HG03558 (cell line): ENCODE results near the gene ESR1.
A peak's percentile ranks its signal among the peaks of the same experiment; 100 is the strongest.

ENCODE experiments used
- ATAC-seq: cut with Tn5 transposase; IDR thresholded peaks from one replicate; pipeline ENCODE4 v1.9.1; 2021; ENCODE audit warnings: moderate number of reproducible peaks; ENCODE audit not compliant: unreplicated experiment; ENCODE audit errors: extremely low read depth

Gene ESR1

DNA sequence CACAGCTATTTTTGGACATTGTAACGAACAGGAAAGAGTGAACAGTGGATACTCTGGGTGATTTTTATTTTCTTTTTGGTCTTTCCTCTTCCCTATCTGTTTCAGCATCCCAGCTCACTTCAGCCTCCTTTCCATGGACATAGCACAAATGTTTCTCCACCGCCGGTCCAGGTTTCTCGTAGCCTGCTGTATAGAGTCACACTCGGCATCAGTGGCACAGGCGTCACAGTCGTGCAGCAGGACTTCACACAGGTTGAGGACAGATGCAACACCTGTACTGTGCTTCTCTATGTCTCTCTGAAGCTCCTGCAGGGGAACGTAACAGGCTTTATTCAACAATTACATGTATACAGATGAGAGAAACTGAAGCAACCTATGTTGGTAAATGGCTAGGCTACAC is 348.3 kb downstream of the ESR1 start:
- no peak for ATAC-seq

DNA sequence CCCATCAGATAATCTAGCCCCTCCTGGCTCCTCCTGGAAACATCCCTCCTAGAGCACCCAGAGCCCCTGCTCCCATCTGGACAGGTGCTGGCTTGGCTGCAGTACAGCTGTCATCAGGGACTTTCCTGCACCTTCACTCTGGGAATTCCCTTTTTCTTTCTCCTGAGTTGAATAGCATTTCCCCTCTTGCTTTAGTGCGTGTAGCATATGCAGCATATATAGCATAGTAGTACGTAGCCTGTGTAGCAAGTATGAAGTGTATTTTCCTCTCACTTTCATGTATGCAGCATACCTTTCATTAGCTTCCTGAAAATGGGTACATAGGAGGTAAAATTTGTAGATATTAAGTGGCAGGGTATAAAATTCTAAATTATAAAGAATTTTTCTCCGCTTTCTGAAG is 352.9 kb downstream of the ESR1 start:
- ATAC-seq, result peak; percentile 95

DNA sequence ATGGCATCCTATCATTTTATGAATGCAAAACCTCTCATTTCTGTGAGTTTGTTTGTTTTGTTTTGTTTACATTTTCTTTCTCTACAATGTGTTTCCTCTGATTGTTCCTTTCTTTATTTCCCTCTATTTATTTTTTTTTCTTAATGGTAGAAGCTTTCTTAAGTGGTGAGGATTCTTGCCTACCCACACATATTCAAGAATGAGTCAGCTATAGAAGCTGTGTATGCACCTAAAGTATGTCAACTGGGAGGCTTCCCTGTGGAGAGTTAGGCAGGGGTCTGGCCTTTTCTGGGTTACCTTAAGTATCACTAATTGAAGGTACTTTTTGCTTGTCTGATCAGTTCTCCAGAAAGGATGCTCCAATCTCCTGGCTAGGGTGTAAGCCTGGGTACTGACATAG is 354.0 kb downstream of the ESR1 start:
- ATAC-seq, result no peak

DNA sequence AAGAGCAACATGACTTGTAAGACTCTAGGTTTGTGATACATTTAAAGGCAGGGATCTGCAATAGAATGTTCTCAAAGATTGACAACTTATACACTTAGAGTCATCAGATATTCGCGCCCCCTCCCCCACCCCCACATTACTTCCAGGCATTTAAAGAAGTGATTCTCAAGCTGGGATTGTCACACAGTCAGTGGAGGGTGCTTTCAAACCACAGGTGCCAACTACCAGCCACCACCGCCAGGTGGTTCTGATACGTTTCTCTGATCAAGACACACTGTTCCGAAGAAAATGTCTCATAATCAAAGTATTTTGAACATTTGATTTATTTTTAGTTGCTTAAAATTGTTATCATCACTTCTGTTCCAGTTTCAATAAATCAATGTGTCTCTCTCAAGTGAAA is 357.5 kb downstream of the ESR1 start:
- ATAC-seq, result no peak

DNA sequence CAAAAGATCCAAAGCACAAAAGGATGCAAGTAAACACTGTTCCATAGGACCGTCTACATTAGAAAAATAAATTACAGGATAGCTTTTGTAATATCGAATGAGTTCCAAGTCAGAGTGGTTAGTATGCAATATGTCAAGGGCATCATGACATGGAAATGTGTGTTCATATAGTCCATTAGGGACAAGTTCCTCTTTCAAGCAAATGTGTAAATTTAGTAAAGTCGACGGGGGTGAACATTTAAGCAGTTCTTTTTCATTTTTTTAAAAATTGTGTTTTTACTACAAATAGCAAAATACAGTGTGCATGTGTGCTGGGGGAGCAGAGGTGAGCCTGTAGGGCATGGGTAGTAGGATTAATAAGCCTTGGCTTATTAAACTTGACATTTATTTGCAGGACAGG is 359.0 kb downstream of the ESR1 start:
- no peak for ATAC-seq

DNA sequence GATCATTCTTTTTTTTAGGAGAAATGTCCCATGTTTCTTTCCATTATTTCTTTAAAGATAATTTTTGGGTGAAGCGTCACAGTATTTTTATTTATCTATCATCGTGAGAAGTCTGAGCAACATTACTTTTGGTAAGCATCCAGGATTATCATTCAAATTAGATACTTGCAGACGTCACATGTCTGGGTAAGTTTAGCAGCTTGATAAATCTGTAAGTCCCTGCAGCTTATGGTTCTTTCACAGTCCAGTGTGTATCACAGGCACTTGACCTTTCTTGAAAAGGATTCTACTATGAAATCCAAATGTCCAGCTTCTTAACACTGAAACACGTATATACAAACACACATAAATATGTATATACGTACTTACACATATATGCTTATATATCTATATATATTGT is 359.4 kb downstream of the ESR1 start:
- ATAC-seq, result no peak

DNA sequence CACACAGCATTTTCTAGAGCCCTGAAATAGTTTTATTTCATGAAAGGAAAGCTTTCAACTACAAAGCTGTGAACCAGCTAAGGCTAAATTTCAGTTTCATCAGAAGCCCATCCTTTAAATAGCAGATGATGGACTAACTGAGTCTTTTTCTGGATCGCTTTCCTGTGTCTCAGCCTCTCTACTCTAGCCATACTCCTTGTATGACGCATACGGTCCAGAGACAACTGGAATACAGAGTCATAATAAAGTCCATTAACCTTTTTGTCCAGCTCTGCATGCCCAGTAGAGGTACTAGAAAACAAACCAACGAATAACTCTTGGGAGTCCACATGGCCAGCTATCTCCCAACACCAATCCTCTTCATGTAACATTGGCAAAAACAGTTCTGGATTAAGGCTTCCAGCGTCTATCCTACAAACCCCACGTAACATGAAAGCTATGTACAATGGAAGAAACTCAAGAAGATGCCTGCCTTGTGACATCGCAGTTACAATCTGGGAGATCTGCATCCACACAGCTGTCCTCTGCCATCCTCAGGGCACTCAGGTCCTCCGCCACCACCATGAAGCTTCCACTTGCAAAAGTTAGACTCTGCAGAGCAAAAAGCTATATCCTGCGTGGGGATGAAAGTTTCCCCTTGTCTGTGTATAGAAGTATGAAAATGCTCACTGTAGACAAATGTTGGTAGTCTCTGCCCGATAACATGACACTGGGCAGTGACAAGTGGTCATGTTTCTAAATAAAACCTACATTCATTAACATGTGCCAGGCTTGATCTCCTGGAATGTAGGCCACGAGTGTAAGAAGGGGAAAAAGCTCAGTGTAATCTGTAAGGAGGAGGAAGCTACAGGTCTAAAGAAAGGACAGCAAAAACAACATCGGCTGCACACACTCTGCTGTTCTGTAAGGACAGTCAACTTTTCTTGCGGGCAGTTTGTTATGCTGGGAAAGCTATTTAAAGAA is 360.4 kb downstream of the ESR1 start:
- no peak for ATAC-seq

DNA sequence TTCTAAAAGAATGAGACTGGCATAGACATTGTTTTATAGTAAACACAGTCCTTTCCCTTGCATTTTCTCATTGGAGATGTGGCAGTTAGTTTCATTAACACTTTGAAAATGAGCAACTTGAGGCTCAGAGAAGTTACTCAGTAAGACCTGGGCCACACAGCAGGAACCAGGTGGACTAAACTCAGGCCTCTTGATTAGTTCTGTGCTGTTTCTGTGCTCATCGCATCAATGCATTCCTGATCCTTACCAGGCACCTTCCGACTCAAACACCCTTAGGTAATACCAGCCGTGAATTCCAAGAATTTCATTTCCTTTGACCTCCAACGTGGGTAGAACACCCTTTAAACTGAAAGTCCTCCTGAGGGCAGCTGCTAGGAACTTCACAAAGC is 362.8 kb downstream of the ESR1 start:
- ATAC-seq, result no peak

DNA sequence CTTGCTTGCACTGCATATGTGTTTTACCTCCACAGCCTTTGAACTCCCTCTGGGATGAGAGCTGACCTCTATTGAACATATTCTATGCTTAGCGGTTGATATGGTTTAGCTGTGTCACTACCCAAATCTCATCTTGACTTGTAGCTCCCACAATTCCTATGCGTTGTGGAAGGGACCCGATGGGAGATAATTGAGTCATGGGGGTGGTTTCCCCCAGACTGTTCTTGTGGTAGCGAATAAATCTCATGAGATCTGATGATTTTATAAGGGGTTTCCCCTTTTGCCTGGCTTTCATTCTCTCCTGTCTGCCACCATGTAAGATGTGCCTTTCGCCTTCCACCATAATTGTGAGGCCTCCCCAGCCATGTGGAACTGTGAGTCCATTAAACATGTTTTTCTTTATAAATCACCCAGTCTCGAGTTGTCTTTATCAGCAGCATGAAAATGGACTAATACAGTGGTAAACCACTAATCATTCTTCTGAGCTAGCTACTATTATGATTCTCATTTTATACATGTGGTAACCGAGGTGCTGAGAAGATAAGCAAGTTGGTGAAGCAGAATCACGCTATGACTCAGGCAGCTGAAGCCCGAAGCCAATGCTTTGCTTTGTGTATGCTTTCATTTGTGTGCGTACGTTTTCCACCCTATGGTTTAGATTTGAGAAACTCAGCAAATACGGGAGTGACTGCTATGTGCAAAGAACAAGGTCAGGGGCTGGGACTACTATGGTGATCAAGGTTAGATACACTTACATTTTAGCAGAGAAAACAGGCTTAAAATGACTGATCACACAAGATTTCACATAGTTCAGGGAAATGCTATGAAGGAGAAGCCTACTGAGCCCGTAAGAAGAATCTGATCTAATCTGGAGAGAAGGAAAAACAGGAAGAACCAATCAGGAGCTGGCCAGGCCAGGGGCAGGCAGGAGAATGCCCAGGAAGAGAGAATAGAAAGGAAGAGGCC is 363.5 kb downstream of the ESR1 start:
- peak; percentile 97 for ATAC-seq

DNA sequence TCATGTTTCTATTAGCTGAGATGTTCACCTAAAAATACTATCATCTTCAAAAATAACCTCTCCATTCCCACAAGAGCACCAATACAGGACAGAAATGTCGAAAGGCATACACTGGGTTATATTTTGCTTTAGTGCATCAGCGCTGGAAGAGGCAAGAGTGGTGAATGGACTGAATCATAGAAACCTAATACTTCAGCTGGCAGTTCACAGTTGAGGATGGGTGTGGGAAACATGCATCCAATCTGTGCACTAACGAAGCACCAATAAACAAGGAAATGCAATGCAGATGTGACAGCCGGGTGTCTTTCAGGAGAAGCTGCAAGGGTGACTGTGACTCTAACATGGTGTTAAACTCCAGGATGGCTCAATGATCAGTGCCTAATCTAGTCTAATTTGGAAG is 365.8 kb downstream of the ESR1 start:
- no peak for ATAC-seq

DNA sequence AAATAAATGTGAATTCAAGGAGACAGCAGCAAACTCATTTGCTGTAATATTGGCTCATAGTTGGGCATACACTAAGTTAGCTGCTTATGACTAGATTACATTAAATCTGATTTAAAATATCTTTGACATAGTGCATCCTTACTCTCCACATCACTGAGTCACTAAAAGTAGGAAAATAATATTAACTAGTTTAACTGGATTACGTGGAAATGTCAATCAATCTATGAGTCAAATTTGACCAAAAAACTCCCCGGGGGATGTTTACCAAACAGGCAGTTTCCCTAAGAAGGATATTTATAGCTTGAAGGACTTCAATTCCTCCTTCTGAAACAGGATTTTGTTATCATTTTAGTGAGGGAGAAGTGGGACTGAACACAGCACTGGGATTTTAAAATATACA is 366.5 kb downstream of the ESR1 start:
- ATAC-seq, result no peak

DNA sequence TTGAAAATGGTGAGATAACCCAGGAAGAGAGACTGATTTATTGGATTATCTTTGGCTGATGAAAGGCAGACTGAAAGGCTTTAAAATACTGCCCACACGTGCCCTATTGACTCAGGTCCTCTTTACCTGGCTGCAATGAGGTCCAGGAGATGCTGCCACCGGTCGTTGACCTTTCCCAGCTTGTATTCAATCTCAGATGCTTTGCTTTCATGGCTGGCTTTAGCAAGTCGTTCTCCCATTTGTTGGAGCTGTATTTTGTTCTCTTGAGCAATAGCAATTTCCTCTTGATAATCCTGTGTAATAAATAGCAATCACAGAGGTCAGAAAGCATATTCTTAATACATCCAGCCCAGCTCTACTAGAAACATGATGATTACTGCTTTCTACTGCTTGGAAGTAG is 368.8 kb downstream of the ESR1 start:
- no peak for ATAC-seq
